Activated naive CD4-positive, alpha-beta T cell treated with anti-CD3 and anti-CD28 coated beads, Interleukin-2, amount 10 ng/mL, durations not matched to agents 7 days and 5 days (primary cell): Measurements from ENCODE around the gene MTCH1.

Experiments used
- CTCF ChIA-PET: fragments of 350-600 bp; sonication (Branson Sonifier 250); formaldehyde crosslinking; loops from one replicate; lab custom pipeline; 2021; ENCODE audit warnings: antibody characterized with exemption; lab: Charles Lee
- DNase-seq: peaks from one replicate; pipeline ENCODE4 v3.0.0-alpha.2; 2020
- H3K27ac Mint-ChIP-seq: one replicate; pipeline ENCODE4 v1.8.0; 2021; ENCODE audit warnings: mild to moderate bottlenecking, moderate library complexity, mixed read lengths
- H3K27me3 Mint-ChIP-seq: one replicate; pipeline ENCODE4 v1.8.0; 2021; ENCODE audit warnings: mild to moderate bottlenecking, mixed read lengths
- H3K36me3 Mint-ChIP-seq: one replicate; pipeline ENCODE4 v1.8.0; 2021; ENCODE audit warnings: mixed read lengths
- H3K4me1 Mint-ChIP-seq: one replicate; pipeline ENCODE4 v1.8.0; 2021; ENCODE audit warnings: mixed read lengths
- H3K4me3 Mint-ChIP-seq: one replicate; pipeline ENCODE4 v1.8.0; 2021; ENCODE audit warnings: mild to moderate bottlenecking, moderate library complexity, mixed read lengths
- H3K9me3 Mint-ChIP-seq: one replicate; pipeline ENCODE4 v1.8.0; 2021; ENCODE audit warnings: mixed read lengths

MTCH1 gene

DNA sequence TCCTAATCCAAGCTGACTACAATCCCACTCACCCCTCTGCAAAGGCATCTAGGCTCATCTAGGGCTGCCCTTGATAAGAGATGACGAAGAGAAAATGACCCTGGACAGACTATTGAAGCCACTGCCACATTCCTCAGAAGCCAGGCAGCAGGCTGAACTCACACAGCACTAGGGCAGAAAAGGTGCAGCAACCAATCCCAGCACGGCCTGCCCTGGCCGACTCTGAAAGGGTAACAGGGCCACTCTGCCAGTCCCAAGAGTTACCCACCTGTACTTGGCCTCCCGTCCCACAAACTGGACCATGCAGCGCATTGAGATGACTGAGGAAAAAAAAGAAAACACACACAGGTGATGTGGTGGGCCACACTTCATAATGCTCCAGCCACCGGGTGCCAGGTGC lies 9.1 kb downstream of the MTCH1 start:
- peaks cover 66% of the 10 kb centered on the region for H3K36me3 Mint-ChIP-seq
- CTCF ChIA-PET = interaction anchor here (2.9 to 7.0 kb wide), 2 partner anchors 41 to 70 kb away, joined by 11 to 54 read pairs; no protein-coding TSS in a partner anchor
- H3K27ac Mint-ChIP-seq = peak overlapping the region; percentile 62
- H3K4me1 Mint-ChIP-seq = peaks cover 27% of the 10 kb centered on the region
- DNase-seq = no peak
- no peaks in the 10 kb centered on the region for H3K27me3 Mint-ChIP-seq
- no peaks in the 10 kb centered on the region for H3K9me3 Mint-ChIP-seq
- no peak overlapping the region for H3K4me3 Mint-ChIP-seq

- DNase-seq = no peak
- CTCF ChIA-PET = interaction anchor here (0.6 to 7.0 kb wide), 2 partner anchors 41 to 164 kb away, joined by 3 to 54 read pairs; no protein-coding TSS in a partner anchor
- no peaks in the 10 kb centered on the region for H3K27me3 Mint-ChIP-seq
- no peak overlapping the region for H3K4me3 Mint-ChIP-seq
- peaks cover 65% of the 10 kb centered on the region for H3K36me3 Mint-ChIP-seq
- no peaks in the 10 kb centered on the region for H3K9me3 Mint-ChIP-seq
- H3K4me1 Mint-ChIP-seq = peaks cover 23% of the 10 kb centered on the region
- no peak overlapping the region for H3K27ac Mint-ChIP-seq
Observed at GRCh38 chr6:36976509-36976908, 9.5 kb downstream of the MTCH1 start.

- H3K27ac Mint-ChIP-seq = peak overlapping the region; percentile 28
Observed at GRCh38 chr6:36976007-36976264, 10.1 kb downstream of the MTCH1 start.

GRCh38 chr6:36975231-36976006 lies 10.6 kb downstream of the MTCH1 start:
- Mint-ChIP-seq H3K4me1 (peaks cover 17% of the 10 kb centered on the region), H3K9me3 (no peaks in the 10 kb centered on the region), H3K27me3 (no peaks in the 10 kb centered on the region), H3K36me3 (peaks cover 75% of the 10 kb centered on the region), H3K27ac (peak overlapping the region; percentile 28), H3K4me3 (no peak overlapping the region)
- DNase-seq = no peak
- CTCF ChIA-PET = interaction anchor here (7.0 kb wide), 1 partner anchor 43 kb away, joined by 54 read pairs; no protein-coding TSS in a partner anchor

More at GRCh38 chr6:36976007-36976264, 10.1 kb downstream of the MTCH1 start:
- peaks cover 69% of the 10 kb centered on the region for H3K36me3 Mint-ChIP-seq
- no peaks in the 10 kb centered on the region for H3K9me3 Mint-ChIP-seq
- CTCF ChIA-PET = interaction anchor here (0.6 to 7.0 kb wide), 2 partner anchors 42 to 164 kb away, joined by 3 to 54 read pairs; no protein-coding TSS in a partner anchor
- no peak overlapping the region for H3K4me3 Mint-ChIP-seq
- no peaks in the 10 kb centered on the region for H3K27me3 Mint-ChIP-seq
- no peak for DNase-seq
- H3K4me1 Mint-ChIP-seq = peaks cover 22% of the 10 kb centered on the region

- Mint-ChIP-seq H3K4me3 (no peak overlapping the region), H3K27me3 (no peaks in the 10 kb centered on the region), H3K36me3 (peaks cover 76% of the 10 kb centered on the region), H3K9me3 (no peaks in the 10 kb centered on the region), H3K4me1 (peaks cover 3% of the 10 kb centered on the region), H3K27ac (no peak overlapping the region)
- CTCF ChIA-PET = no interaction called here
- no peak for DNase-seq
Observed at GRCh38 chr6:36973647-36974046, 12.3 kb downstream of the MTCH1 start.

GRCh38 chr6:36973190-36973589 lies 12.8 kb downstream of the MTCH1 start:
- no peak overlapping the region for H3K27ac Mint-ChIP-seq
- H3K9me3 Mint-ChIP-seq = no peaks in the 10 kb centered on the region
- no peak overlapping the region for H3K4me3 Mint-ChIP-seq
- peaks cover 77% of the 10 kb centered on the region for H3K36me3 Mint-ChIP-seq
- no peak for DNase-seq
- CTCF ChIA-PET = no interaction called here
- H3K4me1 Mint-ChIP-seq = peaks cover 3% of the 10 kb centered on the region
- H3K27me3 Mint-ChIP-seq = no peaks in the 10 kb centered on the region

DNA sequence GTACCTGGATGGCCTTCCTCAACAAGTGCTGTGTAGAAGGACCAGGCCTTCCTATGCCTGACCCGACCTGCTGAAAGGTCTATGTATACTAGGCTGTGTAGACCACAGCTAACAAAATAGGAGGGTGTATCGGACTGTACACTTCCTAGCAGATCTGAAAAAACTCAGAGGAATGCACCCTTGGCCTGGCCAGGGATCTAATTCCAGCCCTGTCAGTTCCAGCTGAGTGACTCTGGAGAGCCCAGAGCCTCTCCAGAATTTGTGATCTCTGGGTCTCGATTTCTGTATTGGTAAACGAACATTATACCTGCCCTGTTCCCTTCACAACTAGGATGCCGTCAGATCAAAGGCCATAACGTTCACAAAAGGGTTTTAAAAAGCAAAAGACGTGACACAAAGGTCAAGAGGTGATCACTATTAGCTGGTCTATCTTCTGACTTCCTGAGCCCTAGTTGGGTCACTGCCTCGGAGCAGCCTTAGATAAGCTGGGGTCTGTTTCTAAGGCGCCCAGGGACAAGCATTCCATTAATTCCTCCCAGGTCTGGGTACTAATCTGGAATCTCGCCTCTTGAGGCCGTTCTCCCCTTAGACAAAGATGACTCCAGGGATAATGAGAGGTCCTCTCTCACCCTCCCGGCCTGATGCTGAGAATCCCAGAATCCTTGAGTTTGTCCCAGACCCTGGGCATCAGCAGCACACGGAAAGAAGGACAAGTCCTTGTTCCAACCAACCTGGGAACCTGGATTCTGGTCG lies 13.9 kb downstream of the MTCH1 start:
- CTCF ChIA-PET = interaction anchor here (1.3 kb wide), 1 partner anchor 7 kb away, joined by 3 read pairs; no protein-coding TSS in a partner anchor
- Mint-ChIP-seq H3K27ac (no peak overlapping the region), H3K4me3 (no peak overlapping the region), H3K27me3 (no peaks in the 10 kb centered on the region), H3K36me3 (peaks cover 76% of the 10 kb centered on the region), H3K9me3 (no peaks in the 10 kb centered on the region), H3K4me1 (no peaks in the 10 kb centered on the region)
- no peak for DNase-seq

DNA sequence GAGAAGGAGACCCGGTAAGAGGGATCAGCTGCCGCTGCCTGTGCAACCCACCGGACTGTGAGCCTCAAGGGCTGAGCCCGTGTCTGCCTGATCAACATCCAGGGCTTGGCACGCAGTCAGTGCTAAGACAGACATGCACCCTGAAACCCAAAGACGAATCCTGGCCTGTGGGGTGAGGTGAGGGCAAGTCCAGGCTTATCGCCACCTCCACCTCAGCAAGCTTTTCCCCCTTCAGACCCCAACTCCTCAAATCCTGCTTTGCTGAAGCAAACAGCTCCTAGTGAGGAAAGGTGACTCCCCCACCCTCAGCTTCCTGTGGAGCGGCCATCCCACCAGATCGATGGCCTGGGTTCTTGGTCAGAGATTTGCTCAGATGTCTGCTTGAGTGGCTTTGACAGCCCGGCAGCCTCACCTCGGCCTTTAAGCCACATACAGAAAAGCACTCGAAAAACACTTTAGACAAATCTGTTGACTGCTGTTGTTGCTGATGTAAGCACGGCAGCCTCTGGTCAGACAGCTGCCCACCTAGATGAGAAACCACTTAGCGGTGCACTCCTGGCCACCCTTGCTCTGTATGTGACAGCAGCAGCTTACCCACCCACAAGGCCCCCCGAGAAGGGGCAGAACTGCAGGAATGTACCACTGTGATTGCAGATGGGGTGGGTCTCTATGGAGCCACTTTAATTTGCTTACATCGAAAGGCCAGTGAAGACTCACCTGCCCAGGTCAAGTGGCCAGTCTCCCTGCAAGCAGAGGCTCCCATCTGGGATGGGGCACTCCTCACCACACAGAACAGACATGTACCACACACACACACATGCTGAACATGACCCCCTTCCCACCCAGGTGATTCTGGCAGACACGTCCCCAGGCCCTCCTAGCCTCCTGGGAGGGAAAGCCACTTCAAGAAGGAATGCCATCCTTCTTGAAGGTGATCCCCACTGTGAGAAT lies 14.8 kb downstream of the MTCH1 start:
- H3K4me3 Mint-ChIP-seq = no peak overlapping the region
- CTCF ChIA-PET = interaction anchor here (1.3 to 1.4 kb wide), 2 partner anchors 8 to 10 kb away, joined by 3 read pairs; no protein-coding TSS in a partner anchor
- no peaks in the 10 kb centered on the region for H3K4me1 Mint-ChIP-seq
- H3K27me3 Mint-ChIP-seq = no peaks in the 10 kb centered on the region
- H3K9me3 Mint-ChIP-seq = no peaks in the 10 kb centered on the region
- no peak overlapping the region for H3K27ac Mint-ChIP-seq
- H3K36me3 Mint-ChIP-seq = peaks cover 74% of the 10 kb centered on the region
- DNase-seq = no peak

DNA sequence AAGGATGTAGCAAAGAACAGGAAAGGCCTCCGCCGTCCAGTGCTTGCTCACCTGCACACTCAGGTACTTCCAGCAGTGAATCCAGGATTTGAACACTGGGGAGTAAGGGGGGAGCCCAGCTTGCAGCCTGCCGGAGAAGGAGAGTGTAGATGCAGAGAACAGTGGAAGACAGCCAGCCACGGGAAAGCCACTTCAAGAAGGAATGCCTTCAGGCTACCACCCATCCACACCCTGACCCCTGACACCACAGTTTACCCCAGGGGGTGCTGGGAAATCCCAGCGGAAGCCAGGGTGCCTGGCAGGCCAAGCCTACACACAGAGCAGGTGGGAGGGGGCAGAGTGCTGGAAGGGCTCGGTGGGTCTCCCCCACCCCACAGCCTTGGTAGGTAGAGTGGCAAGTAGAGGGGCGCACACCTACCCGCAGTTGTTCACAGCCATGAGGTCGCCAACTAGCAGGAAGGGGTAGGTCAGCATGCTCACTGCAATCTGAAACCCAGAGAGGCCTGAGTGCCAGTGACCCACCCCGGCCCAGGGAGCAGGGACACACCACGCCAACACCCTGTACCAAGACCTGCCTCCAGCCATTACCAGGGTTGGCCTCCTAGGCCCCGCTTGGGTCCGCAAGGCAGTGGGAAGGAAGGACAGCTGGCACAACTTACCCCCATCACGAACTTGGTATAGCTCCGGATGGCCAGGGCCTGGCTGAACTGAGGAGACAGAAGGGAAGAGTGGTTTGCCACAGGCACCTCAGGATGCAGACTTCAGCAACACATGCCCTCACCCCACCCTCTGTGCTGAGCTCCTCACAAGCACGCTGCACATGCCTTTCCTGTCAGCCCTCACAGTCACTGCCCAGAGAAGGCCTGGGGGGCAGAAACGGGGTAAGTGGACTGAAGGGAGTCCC lies 15.8 kb downstream of the MTCH1 start:
- no peaks in the 10 kb centered on the region for H3K9me3 Mint-ChIP-seq
- H3K27ac Mint-ChIP-seq = no peak overlapping the region
- peaks cover 6% of the 10 kb centered on the region for H3K4me1 Mint-ChIP-seq
- H3K27me3 Mint-ChIP-seq = no peaks in the 10 kb centered on the region
- CTCF ChIA-PET = interaction anchor here (1.3 to 1.4 kb wide), 2 partner anchors 9 to 11 kb away, joined by 3 read pairs; no protein-coding TSS in a partner anchor
- DNase-seq = no peak
- no peak overlapping the region for H3K4me3 Mint-ChIP-seq
- peaks cover 70% of the 10 kb centered on the region for H3K36me3 Mint-ChIP-seq

- H3K4me3 Mint-ChIP-seq = no peak overlapping the region
- H3K27ac Mint-ChIP-seq = no peak overlapping the region
- CTCF ChIA-PET = no interaction called here
- H3K27me3 Mint-ChIP-seq = no peaks in the 10 kb centered on the region
- H3K9me3 Mint-ChIP-seq = no peaks in the 10 kb centered on the region
- H3K36me3 Mint-ChIP-seq = peaks cover 64% of the 10 kb centered on the region
- DNase-seq = no peak
- H3K4me1 Mint-ChIP-seq = peaks cover 15% of the 10 kb centered on the region
Observed at GRCh38 chr6:36969240-36969691, 16.7 kb downstream of the MTCH1 start.

GRCh38 chr6:36968266-36968977 lies 17.6 kb downstream of the MTCH1 start:
- no peak overlapping the region for H3K4me3 Mint-ChIP-seq
- CTCF ChIA-PET = no interaction called here
- H3K36me3 Mint-ChIP-seq = peaks cover 57% of the 10 kb centered on the region
- H3K4me1 Mint-ChIP-seq = peaks cover 24% of the 10 kb centered on the region
- no peak overlapping the region for H3K27ac Mint-ChIP-seq
- no peaks in the 10 kb centered on the region for H3K27me3 Mint-ChIP-seq
- H3K9me3 Mint-ChIP-seq = no peaks in the 10 kb centered on the region
- no peak for DNase-seq

DNA sequence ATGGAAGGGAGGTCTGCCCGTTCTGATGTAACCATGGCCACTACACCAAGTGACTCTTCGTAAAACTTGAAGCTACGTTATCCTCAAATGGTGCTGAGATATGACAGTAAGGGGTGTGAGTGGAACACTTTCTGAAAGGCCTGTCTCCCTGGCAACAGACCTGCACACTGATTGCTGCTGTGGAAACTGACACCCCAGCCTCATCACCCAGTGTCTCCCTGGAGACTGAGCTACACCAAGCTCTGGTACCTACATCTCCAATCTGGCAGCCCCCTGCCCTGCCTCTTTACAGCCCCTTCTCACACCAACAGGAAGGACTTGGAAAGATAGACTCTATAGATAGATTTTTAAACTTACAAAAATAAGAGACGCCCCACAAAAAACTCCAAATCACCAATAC lies 18.2 kb downstream of the MTCH1 start:
- Mint-ChIP-seq H3K4me3 (no peak overlapping the region), H3K27ac (no peak overlapping the region), H3K27me3 (no peaks in the 10 kb centered on the region), H3K9me3 (no peaks in the 10 kb centered on the region), H3K36me3 (peaks cover 52% of the 10 kb centered on the region), H3K4me1 (peaks cover 30% of the 10 kb centered on the region)
- no peak for DNase-seq
- CTCF ChIA-PET = interaction anchor here (1.4 kb wide), 1 partner anchor 11 kb away, joined by 3 read pairs; no protein-coding TSS in a partner anchor
